Dermis microvascular lymphatic vessel endothelial cell (primary cell): ENCODE results near the gene CD8A. TPM values are rescaled to one million over a fixed set of nuclear protein-coding genes. Genes with fewer than 3 reads are reported as not detected.

ENCODE experiments used
- DNase-seq, 2 donors: peaks; one replicate each; pipeline versions ENCODE4 v3.0.0 to v3.0.0-alpha.2; 2010; ENCODE audit warnings: low read depth in 2 of 2
- total RNA-seq: library from RNA; depleted of rRNA; stranded (reverse); fragments of >200 nt; gene quantifications from 2 replicates; pipeline ENCODE4 v1.2.1, GENCODE V29; 2014

The CD8A gene
- total RNA-seq, 1 donor from 2014 or later: under 0.01 TPM

- no peak for DNase-seq
These were observed 18.9 kb upstream of the CD8A start for GRCh38 chr2:86809481-86810121.

DNA sequence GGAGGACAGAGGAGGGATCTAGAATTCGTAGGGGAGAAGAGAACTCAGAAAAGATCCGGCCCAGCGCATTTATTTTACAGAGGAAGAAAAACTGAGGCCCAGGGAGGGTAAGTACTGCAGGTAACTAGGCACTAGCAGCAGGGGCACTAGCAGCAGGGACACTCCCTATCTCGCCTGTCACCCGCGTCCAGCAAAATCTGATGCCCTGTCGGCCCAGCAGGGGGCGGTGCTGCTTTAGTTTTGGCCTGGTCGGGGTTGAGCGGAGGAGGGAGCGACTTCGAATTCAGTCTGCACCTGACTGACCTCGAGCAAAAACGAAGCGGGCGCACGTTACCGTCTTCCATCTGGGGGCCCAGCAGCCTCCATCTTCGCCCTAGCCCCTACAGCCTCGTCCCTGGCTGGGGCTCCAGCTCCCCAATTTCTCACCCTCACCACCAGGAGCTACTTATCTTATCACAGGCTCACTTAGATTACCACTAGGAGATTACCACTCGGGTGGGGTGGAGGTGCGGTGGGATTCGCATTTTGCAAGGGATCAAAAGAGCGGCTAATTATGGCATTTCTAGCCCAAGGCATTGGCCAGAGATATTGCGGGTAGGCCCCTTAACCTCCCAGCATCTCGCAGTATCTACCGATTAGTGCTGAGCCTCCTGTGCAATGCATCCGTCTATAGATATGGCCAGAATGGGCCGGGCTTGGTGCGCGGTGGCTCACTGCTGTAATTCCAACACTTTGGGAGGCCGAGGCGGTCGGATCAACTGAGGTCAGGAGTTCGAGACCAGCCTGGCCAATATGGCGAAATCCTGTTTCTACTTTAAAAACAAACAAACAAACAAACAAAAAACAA lies 17.8 kb upstream of the CD8A start:
- DNase-seq: peak; percentile 50 to 78

DNA sequence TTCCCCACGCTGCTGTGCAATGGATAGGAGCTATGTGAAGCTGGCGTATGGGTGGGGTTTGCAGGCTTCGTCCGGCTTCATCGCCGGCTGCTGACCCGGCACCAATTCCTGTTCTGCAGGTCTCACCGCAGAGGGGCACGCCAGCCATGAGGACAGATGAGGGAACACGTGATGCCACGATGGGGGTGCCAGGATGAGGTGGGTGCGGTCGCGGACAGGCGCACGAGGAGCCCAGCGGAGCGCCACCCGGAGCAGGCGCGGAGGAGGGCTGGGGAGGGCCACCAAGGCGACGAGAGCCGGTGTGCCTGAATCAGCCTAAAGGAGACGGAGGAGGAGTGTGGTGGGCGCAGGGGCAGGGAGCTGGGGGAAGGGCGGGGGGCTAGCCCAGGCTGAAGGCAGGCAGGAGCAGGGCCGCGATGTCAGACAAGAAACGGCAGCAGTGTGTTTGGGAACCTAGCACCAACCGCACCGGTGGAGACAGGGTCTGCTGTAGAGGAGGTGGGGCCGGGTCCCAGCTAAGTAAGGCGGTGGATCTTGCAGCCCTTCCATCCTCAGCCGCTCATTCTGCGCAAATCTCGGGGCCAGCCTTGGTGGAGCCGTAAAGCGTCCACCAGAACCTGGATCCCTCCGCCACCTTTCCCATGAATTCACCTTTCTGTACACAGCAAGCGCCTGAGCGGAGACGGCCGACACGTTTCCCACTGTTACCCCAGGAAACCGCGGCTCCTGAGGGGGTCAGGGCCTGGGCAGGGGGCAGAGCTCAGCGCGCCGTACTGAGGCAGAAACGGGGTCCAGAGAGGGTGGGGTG lies 17.0 kb upstream of the CD8A start:
- DNase-seq: peak; percentile 22 to 26

DNA sequence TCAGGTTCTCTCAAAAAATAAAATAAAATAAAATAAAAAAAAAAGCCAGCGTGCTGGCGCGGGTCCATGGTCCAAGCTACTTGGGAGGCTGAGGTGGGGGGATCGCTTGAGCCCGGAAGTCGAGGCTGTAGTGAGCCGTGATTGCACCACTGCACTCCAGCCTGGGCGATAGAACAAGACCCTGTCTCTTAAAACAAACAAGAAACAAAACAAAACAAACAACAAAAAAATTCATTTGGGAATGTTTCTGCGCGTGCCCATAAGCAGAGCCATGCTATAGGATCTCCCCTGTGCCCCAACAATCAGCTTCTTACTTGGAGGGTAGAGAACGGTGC lies 16.4 kb upstream of the CD8A start:
- no peak for DNase-seq

- no peak for DNase-seq
These were observed 15.5 kb upstream of the CD8A start for GRCh38 chr2:86806059-86806857.

DNA sequence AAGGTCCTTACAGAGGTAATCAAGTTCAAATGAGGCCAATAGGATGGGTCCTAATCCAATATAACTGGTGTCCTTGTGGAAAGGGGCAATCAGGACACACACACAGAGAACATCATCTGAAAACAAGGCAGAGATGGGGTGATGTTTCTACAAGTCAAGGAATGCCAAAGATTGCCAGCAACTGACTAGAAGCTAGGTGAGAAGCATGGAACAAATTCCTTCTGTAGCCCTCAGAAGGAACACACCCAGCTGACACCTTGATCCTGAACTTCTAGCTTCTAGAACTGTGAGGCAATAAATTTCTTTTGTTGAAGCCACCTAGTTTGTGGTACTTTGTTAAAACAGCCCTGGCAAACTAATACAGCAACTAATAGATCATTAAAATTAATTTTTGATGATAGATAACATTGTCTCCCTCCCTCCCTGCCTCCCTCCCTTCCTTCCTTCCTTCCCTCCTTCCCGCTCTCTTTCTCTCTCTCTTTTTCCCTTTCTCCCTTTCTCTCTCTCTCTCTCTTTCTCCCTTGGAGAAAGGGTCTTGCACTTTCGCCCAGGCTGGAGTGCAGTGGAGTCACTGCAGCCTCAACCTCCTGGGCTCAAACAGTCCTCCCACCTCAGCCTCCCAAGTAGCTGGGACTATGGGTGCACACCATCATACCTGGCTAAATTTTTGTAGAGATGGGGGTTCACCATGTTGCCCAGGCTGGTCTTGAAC lies 10.3 kb upstream of the CD8A start:
- DNase-seq: no peak

- no peak for DNase-seq
These were observed 4.1 kb upstream of the CD8A start for GRCh38 chr2:86794861-86795260.

GRCh38 chr2:86793752-86794151 lies 3.0 kb upstream of the CD8A start:
- DNase-seq: no peak

DNA sequence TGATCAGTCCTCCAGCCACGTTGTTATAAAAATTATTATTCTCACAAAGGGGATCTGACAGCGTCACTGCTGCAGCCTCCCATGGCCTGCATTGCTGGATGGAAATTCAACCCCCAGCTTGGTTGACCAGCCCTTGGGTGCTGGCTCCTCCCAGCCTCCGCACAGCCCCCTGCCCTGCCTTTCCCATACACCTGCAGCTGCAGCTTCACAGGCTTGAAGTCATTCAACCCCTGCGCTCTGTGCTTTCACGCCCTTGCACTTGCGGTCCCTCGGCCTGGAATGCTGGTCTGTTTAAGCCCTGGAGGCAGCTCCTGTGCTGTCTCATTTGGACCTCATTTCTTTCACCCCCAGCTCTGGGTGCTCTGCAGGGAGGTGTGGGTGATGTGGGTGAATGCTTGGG lies 860 bp upstream of the CD8A start:
- DNase-seq: no peak

DNA sequence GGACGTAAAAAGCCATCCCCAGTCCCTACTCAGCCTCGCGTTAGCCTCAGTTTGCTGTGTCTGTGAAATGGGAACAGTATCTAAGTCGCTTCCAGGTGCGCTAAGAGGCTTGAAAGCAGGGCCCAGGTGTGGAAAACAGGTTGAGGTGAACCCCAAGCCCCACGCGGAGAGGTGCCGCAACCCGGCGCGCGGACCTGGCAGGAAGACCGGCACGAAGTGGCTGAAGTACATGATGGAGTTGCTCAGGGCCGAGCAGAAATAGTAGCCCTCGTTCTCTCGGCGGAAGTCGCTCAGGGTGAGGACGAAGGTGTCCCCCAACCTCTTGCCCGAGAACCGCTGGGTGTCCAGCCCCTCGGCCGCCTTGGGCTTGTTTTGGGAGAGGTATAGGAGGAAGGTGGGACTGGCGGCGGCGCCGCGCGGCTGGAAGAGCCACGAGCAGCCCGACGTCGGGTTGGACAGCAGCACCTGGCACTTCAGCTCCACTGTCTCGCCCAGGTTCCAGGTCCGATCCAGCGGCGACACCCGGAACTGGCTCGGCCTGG lies 508 bp downstream of the CD8A start:
- DNase-seq: no peak

GRCh38 chr2:86789687-86790133 lies 1.0 kb downstream of the CD8A start:
- DNase-seq: no peak

DNA sequence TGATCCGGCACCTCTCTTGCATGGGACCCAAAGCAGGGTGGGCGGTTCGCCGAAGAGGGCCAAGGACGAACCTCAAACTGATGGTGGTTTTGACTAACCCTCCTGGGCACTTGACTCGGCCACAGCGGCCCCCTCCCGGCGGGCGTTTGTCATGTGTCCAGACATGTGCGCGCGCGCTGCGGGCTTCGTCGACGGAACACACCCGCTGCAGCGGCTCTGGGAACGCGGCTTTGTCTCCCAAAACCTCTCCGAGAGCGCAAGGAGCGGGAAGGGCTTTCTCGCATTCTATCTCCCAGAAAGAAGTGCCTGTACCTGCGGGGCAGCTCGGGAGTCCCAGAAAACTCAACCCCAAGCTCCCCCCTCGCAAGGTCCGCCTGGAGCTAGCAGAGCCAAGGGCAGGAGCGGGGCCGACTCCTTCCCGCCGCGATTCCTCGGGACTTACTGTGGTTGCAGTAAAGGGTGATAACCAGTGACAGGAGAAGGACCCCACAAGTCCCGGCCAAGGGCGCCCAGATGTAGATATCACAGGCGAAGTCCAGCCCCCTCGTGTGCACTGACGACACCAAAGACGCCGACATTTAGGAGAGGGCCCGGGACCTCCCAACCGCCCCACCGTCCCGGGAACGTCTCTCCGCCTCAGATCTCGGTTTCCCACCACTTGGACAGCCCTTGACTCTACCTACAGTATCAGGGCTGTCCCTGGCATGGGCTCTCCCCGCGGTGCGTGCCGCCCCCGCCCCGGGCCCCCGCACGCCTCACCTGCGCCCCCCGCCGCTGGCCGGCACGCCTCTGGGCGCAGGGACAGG lies 1.6 kb downstream of the CD8A start:
- DNase-seq: no peak

DNA sequence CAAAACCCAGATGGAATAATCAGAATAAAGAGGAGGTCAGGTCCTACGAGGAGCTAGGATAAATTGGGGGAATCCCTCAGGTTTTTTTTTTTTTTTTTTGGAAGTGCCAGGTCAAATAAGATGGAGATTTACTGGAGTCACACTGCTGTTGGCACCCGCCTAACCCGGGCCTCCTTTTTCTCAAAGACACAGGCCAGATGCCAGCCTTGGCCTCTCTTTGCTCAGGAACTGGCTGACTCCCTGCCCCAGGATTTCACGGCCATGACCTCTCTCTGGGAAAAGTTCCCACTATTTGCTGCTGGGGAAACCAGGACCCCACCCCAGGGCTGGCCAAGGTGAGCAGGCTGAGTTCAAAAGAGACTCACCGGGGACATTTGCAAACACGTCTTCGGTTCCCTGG lies 2.5 kb downstream of the CD8A start:
- no peak for DNase-seq

GRCh38 chr2:86787736-86788135 lies 3.0 kb downstream of the CD8A start:
- DNase-seq: peak in 1 of 2 donors; percentile 5

DNA sequence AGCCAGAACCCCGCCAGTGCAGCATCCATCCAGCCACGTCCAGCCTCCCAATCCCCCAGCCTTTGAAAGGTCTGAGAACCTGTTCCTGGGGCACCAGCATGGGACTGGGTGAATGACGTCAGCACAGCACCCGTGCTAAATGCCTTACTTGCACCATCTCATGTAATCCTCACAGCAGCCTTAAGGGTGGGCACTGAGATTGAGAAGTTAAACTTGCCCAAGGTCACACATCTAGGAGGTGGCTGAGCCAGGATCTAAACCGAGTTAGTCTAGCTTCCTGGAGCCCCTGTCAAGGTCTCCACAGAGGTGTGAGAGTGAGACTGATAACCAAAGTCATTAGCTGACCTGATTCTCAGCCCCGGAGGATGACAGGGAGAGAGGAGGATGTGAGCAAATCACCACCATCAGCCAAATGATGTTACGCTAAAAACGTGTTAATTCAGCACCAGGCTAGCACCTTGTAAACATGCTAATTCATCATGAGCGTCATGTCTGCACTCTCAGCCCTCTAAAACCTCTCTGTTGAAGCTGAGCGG lies 4.6 kb downstream of the CD8A start:
- DNase-seq: no peak

GRCh38 chr2:86785456-86785855 lies 5.3 kb downstream of the CD8A start:
- DNase-seq: no peak

GRCh38 chr2:86783615-86784339 lies 6.9 kb downstream of the CD8A start:
- no peak for DNase-seq

- no peak for DNase-seq
These were observed 8.0 kb downstream of the CD8A start for GRCh38 chr2:86782748-86783147.

- DNase-seq: no peak
These were observed 9.3 kb downstream of the CD8A start for GRCh38 chr2:86781363-86781762.
